IMR-90 (cell line): ENCODE results near the gene PDZD8. TPM values are rescaled to one million over a fixed set of nuclear protein-coding genes. Genes with fewer than 3 reads are reported as not detected.

Source experiments
- ATAC-seq: fragments of 200-7000 bp; cut with Tn5 transposase; 2 replicates; pipeline ENCODE4 v1.9.1; 2020; ENCODE audit warnings: low read depth, mild to moderate bottlenecking, moderate library complexity
- BruUV-seq: library from RNA; stranded (reverse); fragments of 400-500 nt; replicated peaks from 2 replicates; lab custom pipeline; 2021; lab: Mats Ljungman, UMichigan
- CTCF ChIA-PET: fragments of 300-600 bp; formaldehyde crosslinking; extraction: SDS; loops from one replicate; lab custom pipeline; 2021; ENCODE audit warnings: antibody characterized with exemption; lab: Yijun Ruan, JAX
- POLR2A ChIA-PET: fragments of 300-600 bp; sonication (Branson Sonifier 250); formaldehyde crosslinking; loops from one replicate; lab custom pipeline; 2022; ENCODE audit warnings: antibody characterized with exemption; ENCODE audit not compliant: unreplicated experiment; lab: Charles Lee
- DNase-seq: peaks from one replicate; pipeline ENCODE4 v3.0.0; 2013
- H2AFZ ChIP-seq: replicated peaks from 2 replicates; pipeline ENCODE3; 2013; ENCODE audit warnings: low read length, mild to moderate bottlenecking; ENCODE audit not compliant: poor library complexity
- H2AK5ac ChIP-seq: 2 replicates; pipeline ENCODE4 v1.6.1; 2013; ENCODE audit warnings: low read depth, low read length, inconsistent platforms
- H2AK9ac ChIP-seq: replicated peaks from 2 replicates; pipeline ENCODE3; 2013; ENCODE audit warnings: mild to moderate bottlenecking, low read depth, low read length, moderate library complexity; ENCODE audit not compliant: poor library complexity
- H2BK120ac ChIP-seq: 2 replicates; pipeline ENCODE4 v1.6.1; 2013; ENCODE audit warnings: low read depth, low read length, inconsistent platforms
- H2BK15ac ChIP-seq: 3 replicates; pipeline ENCODE4 v1.6.1; 2013; ENCODE audit warnings: low read depth, low read length, inconsistent platforms
- H2BK20ac ChIP-seq: 2 replicates; pipeline ENCODE4 v1.6.1; 2013; ENCODE audit warnings: low read depth, mild to moderate bottlenecking, inconsistent platforms, low read length, moderate library complexity
- H2BK5ac ChIP-seq: 2 replicates; pipeline ENCODE4 v1.6.1; 2013; ENCODE audit warnings: mild to moderate bottlenecking, low read depth, low read length, inconsistent platforms; ENCODE audit not compliant: poor library complexity, severe bottlenecking
- H3K14ac ChIP-seq: replicated peaks from 2 replicates; pipeline ENCODE4 v1.6.1; 2013; ENCODE audit warnings: low read depth, low read length, inconsistent platforms
- H3K18ac ChIP-seq: 2 replicates; pipeline ENCODE4 v1.6.1; 2013; ENCODE audit warnings: low read depth, low read length, control low read depth
- H3K23ac ChIP-seq: 2 replicates; pipeline ENCODE4 v1.6.1; 2013; ENCODE audit warnings: low read depth, low read length, inconsistent platforms
- H3K27ac ChIP-seq: 2 replicates; pipeline ENCODE4 v1.5.1; 2013; ENCODE audit warnings: mild to moderate bottlenecking, control low read depth, low read length; ENCODE audit not compliant: insufficient read depth
- H3K27me3 ChIP-seq: 2 replicates; pipeline ENCODE4 v1.6.1; 2013; ENCODE audit warnings: low read length; ENCODE audit not compliant: control insufficient read depth, insufficient read depth
- H3K36me3 ChIP-seq: 2 replicates; pipeline ENCODE4 v1.6.1; 2013; ENCODE audit warnings: low read length, mixed read lengths; ENCODE audit not compliant: control insufficient read depth, insufficient read depth
- H3K4ac ChIP-seq: 2 replicates; pipeline ENCODE4 v1.6.1; 2013; ENCODE audit warnings: low read depth, low read length, inconsistent platforms
- H3K4me1 ChIP-seq: 2 replicates; pipeline ENCODE4 v1.6.1; 2013; ENCODE audit warnings: low read length, mixed read lengths; ENCODE audit not compliant: control insufficient read depth, insufficient read depth
- H3K4me2 ChIP-seq: 2 replicates; pipeline ENCODE4 v1.6.1; 2013; ENCODE audit warnings: low read depth, mild to moderate bottlenecking, control low read depth, low read length, moderate library complexity
- H3K4me3 ChIP-seq: 2 replicates; pipeline ENCODE4 v1.5.1; 2013; ENCODE audit warnings: low read depth, mild to moderate bottlenecking, control low read depth, low read length, moderate library complexity; ENCODE audit not compliant: insufficient read depth
- H3K56ac ChIP-seq: 2 replicates; pipeline ENCODE4 v1.6.1; 2013; ENCODE audit warnings: low read length, inconsistent platforms; ENCODE audit not compliant: insufficient read depth; ENCODE audit errors: extremely low read depth
- H3K79me1 ChIP-seq, 2 experiments: 2 replicates each; pipeline ENCODE4 v1.6.1; 2013; ENCODE audit warnings: low read length in 2 of 2, inconsistent platforms in 1 of 2, low read depth in 1 of 2
- H3K9ac ChIP-seq: 2 replicates; pipeline ENCODE4 v1.6.1; 2013; ENCODE audit warnings: low read depth, low read length, control low read depth
- H3K9me1 ChIP-seq: 2 replicates; pipeline ENCODE4 v1.6.1; 2013; ENCODE audit warnings: low read length, inconsistent platforms; ENCODE audit not compliant: insufficient read depth
- H3K9me3 ChIP-seq: 2 replicates; pipeline ENCODE4 v1.6.1; 2013; ENCODE audit warnings: low read length; ENCODE audit not compliant: control insufficient read depth, insufficient read depth
- H4K20me1 ChIP-seq: 2 replicates; pipeline ENCODE4 v1.6.1; 2013; ENCODE audit warnings: low read length, inconsistent platforms; ENCODE audit not compliant: insufficient read depth
- H4K5ac ChIP-seq: 2 replicates; pipeline ENCODE4 v1.6.1; 2013; ENCODE audit warnings: mild to moderate bottlenecking, low read depth, low read length, control low read depth
- H4K8ac ChIP-seq, 2 experiments: 2 replicates each; pipeline ENCODE4 v1.6.1; 2013; ENCODE audit warnings: low read depth in 2 of 2, low read length in 2 of 2, control low read depth in 1 of 2, inconsistent platforms in 1 of 2
- H4K91ac ChIP-seq: 2 replicates; pipeline ENCODE4 v1.6.1; 2013; ENCODE audit warnings: low read depth, low read length, inconsistent platforms; ENCODE audit not compliant: insufficient read depth
- CTCF ChIP-seq: conservative IDR thresholded peaks from 2 replicates; pipeline ENCODE4 v1.5.1; 2012; ENCODE audit warnings: mild to moderate bottlenecking, low read depth, low read length, improper control_type of control experiment
- WGBS, 2 experiments: methylation state at CpG; one replicate each; pipeline versions ENCODE4 v1.1.5 to v1.1.7; 2013; ENCODE audit warnings: missing lambda C conversion rate in 2 of 2; ENCODE audit not compliant: insufficient read length in 1 of 2; ENCODE audit errors: extremely low coverage in 2 of 2; 5-methylcytosine and 5-hydroxymethylcytosine counted together
- dilution Hi-C: fragments of 300-500 bp; cut with HindIII; formaldehyde crosslinking; loops from one replicate; pipeline ENCODE4 v1.14.3; 2018; ENCODE audit warnings: low sequenced_read_pairs; ENCODE audit not compliant: unreplicated experiment
- in situ Hi-C: fragments of 300-500 bp; cut with MboI; formaldehyde crosslinking; loops from 3 replicates; pipeline ENCODE4 v1.14.3; 2019; ENCODE audit warnings: low sequenced_read_pairs, inconsistent platforms, mixed read lengths
- intact Hi-C: fragments of 100-400 bp; cut with micrococcal nuclease; formaldehyde crosslinking; loops from 2 replicates; pipeline ENCODE4 v1.10.0; 2022
- polyA plus RNA-seq, 3 experiments: library from polyadenylated mRNA; depleted of rRNA; stranded (reverse); fragments of >200 nt; gene quantifications; 2 replicates each; pipeline ENCODE4 v1.2.3, GENCODE V29; 2012; ENCODE audit warnings: low replicate concordance in 1 of 3
- total RNA-seq: library from RNA; depleted of rRNA; stranded (reverse); fragments of >200 nt; gene quantifications from 2 replicates; pipeline ENCODE4 v1.2.3, GENCODE V29; 2012

The PDZD8 gene
- total and polyA plus RNA-seq, 2 of the 4 experiments (the other 2 are of a cell fraction): 11.3 to 20.4 TPM

GRCh38 chr10:117346574-117346973 lies 28.7 kb downstream of the PDZD8 start:
- no peak overlapping the region for H2BK5ac ChIP-seq
- H3K4me2 ChIP-seq: no peak overlapping the region
- no peak overlapping the region for H3K4ac ChIP-seq
- no peaks in the 10 kb centered on the region for H3K27me3 ChIP-seq
- dilution Hi-C loops (no loop called here), intact Hi-C loops (no loop called here), in situ Hi-C loops (no loop called here)
- no peak overlapping the region for H3K56ac ChIP-seq
- H2AK9ac ChIP-seq: no peak overlapping the region
- BruUV-seq: no TSS peak
- no peak overlapping the region for H2BK120ac ChIP-seq
- peaks cover 3% of the 10 kb centered on the region; the same call in 1 of the 2 replicates for H3K4me1 ChIP-seq
- H2AFZ ChIP-seq: no peak overlapping the region
- no peaks in the 10 kb centered on the region for H3K9me3 ChIP-seq
- no peak overlapping the region for H3K9ac ChIP-seq
- H3K14ac ChIP-seq: no peak overlapping the region
- H3K9me1 ChIP-seq: 0 out of 2 replicates have a peak, but pooled peaks cover 4% of the 10 kb centered on the region
- H3K36me3 ChIP-seq: no peaks in the 10 kb centered on the region
- ChIA-PET POLR2A (no interaction called here), CTCF (no interaction called here)
- H4K5ac ChIP-seq: no peak overlapping the region
- H4K91ac ChIP-seq: no peak overlapping the region
- no peak overlapping the region for H3K4me3 ChIP-seq
- no peak overlapping the region for H2AK5ac ChIP-seq
- TF ChIP-seq CTCF: no peak
- H4K8ac ChIP-seq: no peak overlapping the region
- H3K23ac ChIP-seq: no peak overlapping the region
- no peak for ATAC-seq
- H4K20me1 ChIP-seq: peaks cover 16% of the 10 kb centered on the region
- H3K79me1 ChIP-seq: peaks cover 19 to 47% of the 10 kb centered on the region in 2 experiments
- H3K18ac ChIP-seq: no peak overlapping the region
- H2BK15ac ChIP-seq: no peak overlapping the region
- H3K27ac ChIP-seq: no peak overlapping the region
- H2BK20ac ChIP-seq: no peak overlapping the region
- DNase-seq: no peak
- no CpG with 5 or more reads among the region's 3 CpGs for WGBS, 2 experiments
